Body of pancreas (tissue), 4 donors: ENCODE data around the gene TGFBR3.

Experiments used
- POLR2A ChIP-seq, 3 donors: fragments of 450-650 bp; IDR thresholded peaks; one replicate each; pipeline ENCODE4 v1.6.1; 2016; ENCODE audit warnings: antibody characterized with exemption in 3 of 3, mild to moderate bottlenecking in 2 of 3
- TF ChIP-seq, protein P1 (sequence below), 7 experiments: fragments of 450-650 bp in 4 of 7; fragments of 200-600 bp in 3 of 7; sonication (generic) in 3 of 7; IDR thresholded peaks; one replicate each; pipeline ENCODE4 v1.5.1; 2016 to 2019; ENCODE audit warnings: antibody characterized with exemption in 7 of 7

DNA sequence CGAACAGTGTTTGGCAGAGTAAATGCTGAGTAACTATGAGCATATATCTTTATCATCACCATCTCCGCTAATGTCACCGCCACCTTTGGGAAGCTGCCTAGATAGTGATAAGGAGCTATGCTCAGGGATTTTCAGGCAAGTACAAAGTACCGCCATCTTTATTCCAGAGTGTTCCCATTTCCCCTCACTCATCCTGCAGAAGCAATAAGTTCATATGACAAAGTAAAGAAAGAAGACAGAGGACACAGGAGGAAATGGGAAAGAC, 89.6 kb downstream of the TGFBR3 start:
- TF ChIP-seq, protein P1, sequence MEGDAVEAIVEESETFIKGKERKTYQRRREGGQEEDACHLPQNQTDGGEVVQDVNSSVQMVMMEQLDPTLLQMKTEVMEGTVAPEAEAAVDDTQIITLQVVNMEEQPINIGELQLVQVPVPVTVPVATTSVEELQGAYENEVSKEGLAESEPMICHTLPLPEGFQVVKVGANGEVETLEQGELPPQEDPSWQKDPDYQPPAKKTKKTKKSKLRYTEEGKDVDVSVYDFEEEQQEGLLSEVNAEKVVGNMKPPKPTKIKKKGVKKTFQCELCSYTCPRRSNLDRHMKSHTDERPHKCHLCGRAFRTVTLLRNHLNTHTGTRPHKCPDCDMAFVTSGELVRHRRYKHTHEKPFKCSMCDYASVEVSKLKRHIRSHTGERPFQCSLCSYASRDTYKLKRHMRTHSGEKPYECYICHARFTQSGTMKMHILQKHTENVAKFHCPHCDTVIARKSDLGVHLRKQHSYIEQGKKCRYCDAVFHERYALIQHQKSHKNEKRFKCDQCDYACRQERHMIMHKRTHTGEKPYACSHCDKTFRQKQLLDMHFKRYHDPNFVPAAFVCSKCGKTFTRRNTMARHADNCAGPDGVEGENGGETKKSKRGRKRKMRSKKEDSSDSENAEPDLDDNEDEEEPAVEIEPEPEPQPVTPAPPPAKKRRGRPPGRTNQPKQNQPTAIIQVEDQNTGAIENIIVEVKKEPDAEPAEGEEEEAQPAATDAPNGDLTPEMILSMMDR (IDR thresholded peaks at IDR 0.05) = no peak
- no peak for TF ChIP-seq POLR2A (IDR thresholded peaks at IDR 0.05)
